Measurements from ENCODE around the gene EEF1G.
"Not testable (repeated sequence)": the region's sequence is repeated elsewhere in the genome, so short reads cannot be mapped to it uniquely, and the experiment has no call there.

The EEF1G gene

DNA sequence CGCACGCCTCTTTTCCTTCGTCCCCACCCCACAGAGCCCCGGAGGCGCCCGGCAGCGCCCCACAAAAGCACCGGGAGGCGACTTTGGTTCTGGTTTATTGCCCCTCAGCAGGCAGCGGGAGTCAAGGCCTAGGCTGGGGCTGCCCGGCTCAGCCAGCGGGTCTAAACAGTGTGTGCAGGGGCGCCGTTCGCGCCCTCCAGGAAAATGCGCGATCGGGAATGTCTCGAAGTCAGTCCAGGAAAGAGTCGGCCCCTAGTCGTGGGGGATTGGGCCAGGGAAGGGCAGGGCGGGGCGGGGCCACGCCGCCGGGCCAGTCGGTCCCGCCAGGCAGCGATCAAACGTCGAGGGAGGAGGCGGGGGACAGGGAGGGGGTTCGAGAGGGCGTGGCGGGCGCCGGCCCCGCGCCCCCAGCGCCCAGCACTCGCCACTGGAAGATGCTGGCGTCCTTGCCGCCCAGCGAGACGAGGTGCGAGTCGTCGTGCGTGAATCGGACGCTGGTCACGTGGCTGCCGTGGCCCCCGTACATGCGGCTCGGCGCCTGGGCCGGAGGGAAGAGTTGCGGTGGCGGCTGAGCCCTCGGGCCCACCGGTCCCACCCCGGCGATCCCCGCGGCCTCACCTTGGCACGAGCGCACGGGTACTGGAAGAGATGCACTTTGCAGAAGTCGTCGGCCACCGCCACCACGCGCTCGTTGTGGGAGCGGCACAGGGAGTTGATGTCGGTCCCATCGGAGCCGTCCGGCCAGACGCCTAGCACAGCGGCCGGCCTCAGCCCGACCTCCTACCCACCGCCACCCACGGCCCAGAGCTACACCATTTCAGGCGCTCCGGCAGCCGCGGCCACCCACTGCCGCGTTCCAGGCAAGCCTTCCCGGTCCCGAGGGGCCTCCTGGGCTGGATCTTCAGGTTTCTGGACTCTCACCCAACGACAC, 28.7 kb upstream of the EEF1G start:
- DNase-seq, result no peak

DNA sequence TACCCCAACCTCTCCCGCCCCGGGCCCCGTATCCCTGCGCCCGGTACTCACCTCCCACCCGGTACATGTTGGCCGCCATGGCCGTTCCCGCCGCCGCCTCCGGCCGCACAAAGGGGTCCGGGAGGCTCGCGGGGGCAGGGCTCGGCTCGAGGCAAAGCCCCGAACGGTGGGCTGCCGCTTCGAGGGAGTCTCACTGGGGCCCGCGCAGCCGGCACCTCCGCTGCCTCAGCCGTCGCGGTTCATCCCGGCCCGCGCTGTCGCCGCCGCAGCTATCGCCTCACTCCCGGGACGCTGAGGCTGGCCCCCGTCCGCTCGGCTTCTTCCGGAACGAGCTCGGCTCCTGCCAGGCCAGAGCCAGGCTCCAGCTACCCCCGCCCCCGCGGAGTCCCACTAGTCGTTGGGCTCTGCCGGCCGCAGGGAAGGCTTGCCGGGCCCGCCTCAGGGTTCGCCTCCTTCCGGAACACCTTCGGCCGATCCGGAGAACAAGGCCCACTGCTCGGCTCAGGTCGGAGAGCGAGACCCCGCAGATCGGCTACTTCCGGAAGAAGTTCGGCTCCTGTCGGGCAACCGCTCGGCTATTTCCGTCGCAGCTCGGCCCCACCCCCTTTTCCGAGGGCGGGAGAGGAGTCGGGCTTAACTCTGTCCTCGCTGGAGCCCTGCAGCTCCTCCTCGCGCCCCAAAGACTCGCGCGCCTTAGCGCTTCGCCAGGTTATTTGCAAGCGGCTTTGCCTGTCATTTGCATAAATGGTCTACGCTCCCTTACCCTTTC, 27.9 kb upstream of the EEF1G start, which contains the start of gene MTA2:
Gene MTA2, minus strand, starts transcription at position 494 of the 769 bp plus-strand sequence. Its CDS starts 415 bp downstream, at position 79.
- peak; percentile 96 for DNase-seq

DNA sequence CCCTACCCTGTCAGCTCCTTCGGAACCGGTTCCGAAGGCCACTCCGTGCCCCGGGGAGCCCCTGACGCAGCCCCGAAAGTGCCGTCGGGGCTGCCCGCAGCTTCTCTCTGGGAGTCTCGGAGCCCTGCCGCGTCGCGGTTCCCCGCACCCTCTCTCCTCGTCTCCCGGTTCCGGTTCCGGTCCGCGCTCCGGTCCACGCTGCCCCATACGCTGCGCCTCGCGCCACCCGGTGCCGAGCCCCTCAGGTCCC, 27.4 kb upstream of the EEF1G start:
- no peak for DNase-seq

DNA sequence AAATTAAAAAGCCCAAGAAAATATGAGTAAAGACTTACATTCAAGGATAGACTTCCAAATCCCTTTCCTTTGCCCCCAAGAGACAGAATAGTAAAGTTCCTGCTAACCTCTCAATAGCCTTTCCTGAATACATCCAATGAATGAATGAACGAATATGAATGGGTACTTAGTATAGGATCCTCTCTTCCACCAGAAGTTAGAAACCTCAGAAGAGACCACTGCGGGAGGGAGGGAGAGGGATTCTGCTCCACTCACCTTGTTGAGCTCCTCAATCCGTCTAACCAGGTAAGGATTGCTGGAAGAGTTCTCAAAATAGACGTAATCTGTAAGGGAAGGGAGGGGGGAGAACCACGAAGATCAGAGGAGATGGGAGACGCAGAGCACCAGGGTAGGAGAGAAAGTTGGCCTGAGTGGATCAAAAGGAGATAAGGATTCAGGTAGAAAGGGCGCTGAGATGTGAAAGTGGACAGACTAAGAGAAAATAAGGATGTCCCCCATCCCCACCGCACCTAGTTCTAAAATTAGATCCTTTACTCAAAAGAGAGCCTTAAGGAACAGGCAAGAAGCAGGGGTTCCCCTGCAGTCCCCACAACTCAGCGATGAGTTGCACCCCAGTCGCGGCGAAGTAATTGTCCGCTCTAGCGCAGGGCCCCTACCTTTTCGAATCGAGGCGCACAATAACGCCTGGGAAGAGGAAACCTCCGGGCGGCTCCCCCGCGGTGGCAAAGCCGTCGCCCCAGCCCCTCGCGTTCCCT, 26.9 kb upstream of the EEF1G start:
- DNase-seq, result no peak

DNA sequence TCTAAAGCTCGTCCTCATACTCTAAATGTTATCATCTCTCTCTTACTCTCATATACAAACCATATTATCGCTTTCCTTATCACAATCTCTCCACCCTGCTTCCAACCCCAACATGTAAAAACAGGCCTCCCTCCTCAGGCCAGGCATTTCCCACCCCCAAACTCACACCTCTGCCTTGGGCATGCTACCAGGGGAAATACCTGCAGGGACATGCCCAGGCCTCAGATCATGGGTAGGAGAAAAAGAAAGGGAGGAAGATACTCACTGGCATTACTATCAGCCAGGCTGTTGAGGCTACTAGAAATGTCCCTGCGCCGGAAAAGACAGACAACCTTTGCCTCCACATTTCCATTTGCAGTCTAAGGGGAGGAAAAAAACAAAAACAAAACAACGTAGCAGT, 26.2 kb upstream of the EEF1G start:
- no peak for DNase-seq

DNA sequence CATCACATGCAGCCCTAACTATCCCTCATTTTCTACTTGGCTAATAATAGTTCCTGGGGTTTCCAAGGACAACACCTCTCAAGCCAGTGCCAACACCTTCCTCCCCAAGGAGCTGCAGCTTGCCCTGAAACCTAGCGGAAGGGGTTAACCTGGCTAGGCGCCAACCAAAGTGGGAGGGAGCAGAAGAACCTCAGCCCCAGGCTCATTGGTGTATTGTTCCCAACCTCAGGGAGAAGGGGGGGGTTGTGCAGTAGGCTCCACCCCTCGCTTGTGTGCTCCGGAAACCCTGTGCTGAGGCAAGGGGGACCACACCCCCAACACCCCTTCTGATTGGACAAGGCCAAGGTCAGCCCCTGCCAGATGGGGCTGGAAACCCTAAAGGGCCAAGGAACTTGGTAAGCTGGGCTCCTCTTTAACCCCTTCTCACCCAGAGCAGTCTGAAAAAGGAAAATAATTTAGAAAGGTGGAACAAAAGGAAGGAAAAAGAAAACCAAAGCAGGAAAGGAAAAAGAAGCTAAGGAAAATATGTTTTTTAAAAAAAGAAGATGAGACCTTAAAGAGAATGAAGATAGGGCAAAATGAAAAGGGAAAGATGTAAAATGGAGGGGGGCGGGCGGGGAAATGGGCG, 25.5 kb upstream of the EEF1G start:
- peak; percentile 95 to 97 for DNase-seq

DNA sequence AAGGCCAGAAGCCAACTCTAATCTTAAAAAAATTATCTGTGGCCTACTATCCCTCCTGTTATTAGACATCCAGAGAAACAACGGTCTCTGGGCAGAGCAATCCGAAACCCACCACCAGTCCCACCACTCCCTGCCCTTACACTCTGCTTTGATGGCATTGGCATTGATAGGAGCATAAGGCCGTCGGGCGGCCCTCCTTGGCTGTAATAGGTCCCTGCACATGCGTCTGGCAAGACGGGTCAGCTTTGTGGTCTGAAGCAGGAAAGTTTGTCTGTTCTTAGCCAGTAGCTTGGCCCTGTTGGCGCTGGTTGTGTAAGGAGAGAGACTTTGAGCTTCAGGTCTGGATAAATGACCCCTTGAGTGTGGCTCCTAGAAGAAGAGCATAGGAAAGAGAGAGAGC, 21.4 kb upstream of the EEF1G start:
- no peak for DNase-seq

DNA sequence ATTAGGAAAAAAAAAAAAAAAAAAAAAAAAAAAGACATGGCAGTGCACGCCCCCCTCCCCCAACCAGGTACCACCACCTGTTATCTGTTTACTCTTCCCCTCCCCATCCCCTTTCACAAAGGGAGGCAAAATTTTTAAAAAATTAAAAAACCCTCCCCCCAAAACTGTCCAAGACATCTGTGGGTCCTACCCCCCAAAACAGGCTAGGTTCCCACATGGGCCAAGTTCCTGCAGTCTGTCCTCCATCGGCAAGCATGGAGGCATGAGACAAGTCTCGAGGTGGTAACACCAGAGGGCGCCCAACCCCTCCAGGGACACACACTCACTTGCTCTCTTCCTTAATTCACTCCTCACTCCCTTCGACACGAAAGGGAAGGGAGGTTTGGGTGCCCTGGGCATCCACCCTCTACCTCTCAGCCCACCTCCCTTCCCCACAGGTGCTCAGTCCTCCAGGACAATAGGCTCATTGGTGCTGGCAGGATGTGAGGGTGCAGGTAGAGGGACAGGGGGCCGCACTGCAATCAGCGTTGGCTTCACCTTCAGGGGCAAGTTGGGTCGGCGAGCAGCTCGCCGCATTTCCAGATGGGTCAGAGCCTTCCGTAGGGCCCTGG, 19.8 kb upstream of the EEF1G start:
- peak; percentile 42 to 68 for DNase-seq

DNA sequence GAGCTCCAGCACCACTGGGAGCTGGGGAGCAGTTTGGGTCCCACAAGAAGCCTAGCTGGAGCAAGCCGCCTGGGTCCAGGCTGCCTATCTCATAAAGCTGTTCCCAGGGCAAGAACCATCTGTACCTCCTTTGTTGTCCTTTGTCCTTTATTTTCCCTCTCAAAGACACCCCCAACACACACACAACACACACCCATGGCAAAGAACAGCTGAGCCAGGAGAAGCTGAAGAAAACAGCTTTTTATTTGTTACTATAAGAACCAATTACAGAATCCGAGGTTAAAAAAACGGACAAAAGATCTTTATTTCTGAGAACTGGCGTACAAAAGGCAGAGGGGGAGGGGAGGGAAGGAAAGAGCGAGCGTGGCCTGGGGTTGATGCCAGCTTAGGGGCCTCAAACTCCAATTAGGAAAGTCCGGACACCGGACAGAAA, 19.3 kb upstream of the EEF1G start:
- DNase-seq, result no peak

DNA sequence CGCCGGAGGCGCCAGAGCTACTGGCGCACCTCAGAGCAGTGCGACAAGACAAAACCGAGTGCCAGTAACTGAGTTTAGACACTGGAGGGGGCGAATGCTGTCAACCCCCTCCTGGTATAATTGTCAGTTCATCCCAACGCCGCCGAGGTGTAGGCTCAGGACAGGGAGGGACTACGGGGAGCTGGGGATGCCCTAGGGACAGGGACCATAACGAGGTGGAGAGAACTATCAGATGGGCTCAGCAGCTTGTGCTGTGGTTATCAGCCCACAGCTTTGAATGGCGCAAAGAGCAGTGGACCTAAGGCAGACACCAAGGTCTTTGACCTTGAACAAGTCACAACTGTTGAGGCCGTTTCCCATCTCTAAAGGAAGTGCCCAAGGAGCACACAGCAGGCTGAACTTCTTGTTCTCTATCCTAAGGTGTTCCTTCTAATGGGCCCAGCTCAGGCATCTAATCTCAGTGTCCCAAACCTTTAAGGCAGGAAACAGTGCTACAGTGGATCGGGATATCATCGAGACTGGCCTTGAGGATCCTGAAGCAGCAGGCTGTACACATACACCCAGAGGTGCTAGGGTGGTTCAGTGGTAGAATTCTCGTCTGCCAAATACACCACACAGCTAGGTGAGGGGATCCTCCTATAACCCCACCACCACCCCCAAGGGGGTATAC, 18.6 kb upstream of the EEF1G start:
- DNase-seq, result no peak

DNA sequence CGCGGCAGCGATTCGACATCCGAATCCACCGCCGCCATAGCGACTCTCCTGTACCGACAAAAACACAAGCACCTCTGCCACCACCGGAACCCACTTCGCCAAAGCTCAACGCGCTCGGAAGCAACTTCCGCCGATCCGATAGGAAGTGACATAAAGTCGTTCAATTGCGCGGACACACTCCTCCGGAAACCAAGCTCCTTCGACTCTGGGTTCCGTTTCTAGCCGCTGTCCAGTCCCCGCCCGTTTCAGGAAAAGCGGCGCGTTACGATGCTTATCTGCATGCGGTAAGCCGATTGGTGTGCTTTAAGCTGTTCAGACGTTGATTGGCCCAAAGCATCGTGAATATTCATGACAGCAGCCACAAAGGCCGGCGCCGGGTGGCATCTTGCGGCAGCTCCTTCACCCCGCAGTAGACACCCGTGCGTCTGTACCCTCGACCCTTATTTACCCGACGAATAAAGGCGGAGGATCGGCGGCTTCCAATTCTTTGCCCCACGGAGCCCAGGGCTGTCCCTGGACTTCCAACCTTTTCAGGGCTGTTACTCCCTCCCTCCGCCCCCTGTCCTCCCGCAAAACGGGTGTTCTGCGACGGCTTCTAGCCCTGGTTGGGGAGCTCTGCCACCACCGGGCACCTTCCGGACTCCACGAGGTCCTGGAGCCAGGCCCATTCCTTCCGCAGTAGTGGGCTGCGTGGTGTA, 17.9 kb upstream of the EEF1G start, which contains the start of gene TUT1:
Gene TUT1, minus strand, starts transcription at position 76 of the 698 bp plus-strand sequence. Its CDS starts 38 bp downstream, at position 38.
- peak; percentile 98 for DNase-seq

DNA sequence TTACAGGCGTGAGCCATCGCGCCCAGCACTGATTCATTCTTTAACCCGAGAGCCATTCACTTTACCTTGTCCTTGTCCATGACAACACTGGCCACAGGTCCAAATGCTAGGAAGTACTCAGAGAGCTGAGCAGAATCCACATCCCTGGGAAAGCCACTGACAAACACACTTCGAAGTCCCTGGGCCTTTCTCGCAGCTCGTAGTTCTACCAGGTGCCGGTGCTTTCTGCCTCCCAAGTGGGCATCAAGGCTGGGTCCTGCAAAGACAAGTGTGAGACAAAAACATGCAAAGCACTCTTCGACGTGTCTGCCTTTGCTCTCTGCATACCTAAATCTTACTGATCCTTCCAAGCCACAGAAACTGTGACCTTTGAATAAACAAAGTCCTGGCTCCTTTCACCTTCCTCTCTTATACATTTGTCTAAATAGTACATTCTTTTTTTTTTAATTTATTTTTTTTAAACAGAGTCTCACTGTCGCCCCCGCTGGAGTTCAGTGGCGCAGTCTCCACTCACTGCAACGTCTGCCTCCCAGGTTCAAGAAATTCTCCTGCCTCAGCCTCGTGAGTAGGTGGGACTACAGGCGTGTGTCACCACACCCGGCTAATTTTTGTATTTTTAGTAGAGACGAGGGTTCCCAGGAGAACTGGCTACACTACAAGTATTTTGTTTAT, 15.4 kb upstream of the EEF1G start:
- no peak for DNase-seq

DNA sequence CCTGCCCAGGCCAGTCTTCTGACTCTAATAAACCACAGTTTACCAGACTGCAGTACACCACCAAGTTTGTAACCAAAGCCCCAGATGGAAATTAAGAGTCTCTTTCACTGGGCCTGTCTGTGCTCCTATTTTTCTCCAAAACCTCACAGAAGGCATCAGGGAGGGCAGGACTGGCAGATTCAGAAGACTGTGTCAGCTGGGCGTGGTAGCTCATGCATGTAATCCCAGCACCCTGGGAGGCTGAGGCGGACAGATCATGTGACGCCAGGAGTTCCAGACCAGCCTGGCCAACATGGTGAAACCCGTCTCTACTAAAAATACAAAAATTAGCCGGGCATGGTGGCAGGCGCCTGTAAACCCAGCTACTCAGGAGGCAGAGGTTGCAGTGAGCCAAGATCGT, 11.7 kb upstream of the EEF1G start:
- not testable (repeated sequence) for DNase-seq

DNA sequence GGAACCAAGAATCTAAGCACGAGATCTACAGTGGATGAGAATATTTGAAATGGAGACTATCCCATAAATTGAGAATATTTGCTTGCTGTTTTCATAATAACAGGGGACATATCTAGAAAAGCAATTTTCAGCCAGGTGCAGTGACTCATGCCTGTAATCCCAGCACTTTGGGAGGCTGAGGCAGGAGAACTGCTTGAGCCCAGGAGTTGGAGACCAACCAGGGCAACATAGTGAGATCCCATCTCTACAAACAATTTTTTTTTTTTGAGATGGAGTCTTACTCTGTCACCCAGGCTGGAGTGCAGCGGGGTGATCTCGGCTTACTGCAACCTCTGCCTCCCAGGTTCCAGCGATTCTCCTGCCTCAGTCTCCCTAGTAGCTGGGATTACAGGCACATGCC, 8.0 kb upstream of the EEF1G start:
- DNase-seq, result not testable (repeated sequence)

DNA sequence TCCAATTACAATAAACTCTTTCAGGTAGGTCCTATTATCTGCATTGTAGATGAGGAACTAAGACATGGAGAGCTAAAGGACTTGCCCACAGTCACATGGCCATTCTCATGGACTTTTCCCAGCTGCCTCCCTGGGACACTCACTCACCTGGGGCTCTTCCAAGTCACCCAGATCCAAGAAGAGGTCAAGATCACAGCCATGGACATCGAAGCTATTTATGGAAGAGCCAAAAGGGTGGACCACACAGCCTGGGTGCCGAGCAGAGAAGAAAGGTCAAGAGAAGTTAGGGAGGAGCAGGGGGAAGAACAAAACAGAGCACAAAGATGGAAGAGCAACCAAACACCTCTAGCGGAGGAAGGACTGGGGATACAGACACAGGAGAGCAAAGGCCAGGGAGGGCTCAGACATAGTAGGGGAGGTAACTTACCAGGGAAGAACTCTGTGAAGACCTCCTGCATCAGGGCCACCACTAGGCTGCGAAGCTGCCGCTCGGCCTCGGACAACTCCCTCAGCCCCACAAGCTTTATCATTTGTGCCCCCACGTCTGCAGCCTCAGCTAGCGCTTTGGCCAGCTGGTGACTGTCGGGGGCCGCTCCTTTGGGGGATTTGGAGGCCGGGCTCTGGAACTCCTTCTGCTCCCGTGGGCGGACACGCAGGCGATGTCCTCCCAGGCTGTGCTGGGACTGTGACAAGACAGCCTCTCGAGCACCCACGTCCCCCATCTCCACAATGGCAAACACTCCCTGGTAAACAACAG, 7.4 kb upstream of the EEF1G start:
- DNase-seq, result no peak

DNA sequence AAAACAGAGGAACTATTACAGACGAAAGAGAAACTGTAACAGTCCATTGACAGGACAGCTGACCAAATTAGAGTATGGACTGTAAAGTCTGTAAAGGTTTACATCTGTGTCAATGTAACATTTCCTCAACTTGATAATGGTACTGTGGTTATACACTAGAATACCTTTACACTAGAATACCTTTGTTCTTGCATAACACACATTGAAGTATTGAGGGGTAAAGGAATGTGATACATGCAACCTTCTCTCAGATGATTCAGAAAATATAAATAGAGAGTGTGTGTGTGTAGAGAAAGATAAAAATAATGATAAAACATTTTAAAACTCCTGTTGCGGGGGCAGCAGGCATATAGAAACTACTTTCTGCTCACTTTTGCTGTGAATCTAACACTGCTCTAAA, 5.6 kb upstream of the EEF1G start:
- no peak for DNase-seq

DNA sequence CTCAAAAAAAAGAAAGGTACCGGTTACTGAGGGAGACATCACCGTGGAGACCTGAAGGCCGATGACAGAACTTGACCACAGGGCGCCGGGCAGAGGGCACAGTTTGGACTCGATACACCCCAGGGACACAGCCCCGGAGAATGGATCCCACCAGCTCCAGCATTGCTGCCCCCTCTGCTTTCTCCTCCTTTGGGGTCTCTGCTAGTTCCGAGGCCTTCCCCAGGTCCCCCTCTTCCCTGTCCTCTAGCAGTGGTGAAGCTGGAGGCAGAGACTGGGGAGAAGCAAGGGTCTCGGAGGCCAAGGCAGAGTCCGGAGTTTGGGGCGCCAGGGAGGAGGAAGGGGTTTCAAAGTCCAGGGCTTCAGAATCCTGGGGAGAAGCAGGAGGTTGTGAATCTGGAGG, 4.8 kb upstream of the EEF1G start:
- DNase-seq, result no peak

DNA sequence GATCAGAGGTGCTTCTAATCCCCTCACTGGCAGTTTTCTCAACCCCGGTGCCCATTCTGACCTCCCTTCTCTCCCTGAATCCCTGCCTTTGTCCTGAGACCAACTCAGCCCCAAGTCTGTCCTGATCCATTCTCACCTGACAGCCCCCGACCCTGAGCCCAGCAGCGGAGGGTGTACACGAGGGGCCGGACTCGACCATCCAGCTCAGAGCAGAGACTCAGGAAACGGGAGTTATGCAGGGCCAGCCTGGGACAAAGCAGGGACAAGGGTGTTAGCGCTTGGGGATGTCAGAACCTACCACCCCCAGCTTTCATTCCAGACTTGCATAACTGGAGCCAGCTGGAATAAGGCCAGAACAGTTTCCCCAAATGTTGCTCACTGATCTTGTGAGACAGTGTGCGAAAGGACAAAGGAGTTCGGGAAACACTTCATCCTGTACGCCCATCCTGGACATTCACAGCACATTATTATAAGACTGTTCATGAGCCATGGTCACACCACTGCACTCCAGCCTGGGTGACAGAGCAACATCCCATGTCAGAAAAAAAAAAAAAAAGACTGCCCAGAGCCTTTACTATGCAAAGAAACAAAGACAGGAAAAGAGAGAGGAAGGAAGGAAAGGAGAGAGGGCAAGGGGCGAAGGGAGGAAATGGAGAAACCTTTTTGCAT, 3.5 kb upstream of the EEF1G start:
- no peak for DNase-seq

DNA sequence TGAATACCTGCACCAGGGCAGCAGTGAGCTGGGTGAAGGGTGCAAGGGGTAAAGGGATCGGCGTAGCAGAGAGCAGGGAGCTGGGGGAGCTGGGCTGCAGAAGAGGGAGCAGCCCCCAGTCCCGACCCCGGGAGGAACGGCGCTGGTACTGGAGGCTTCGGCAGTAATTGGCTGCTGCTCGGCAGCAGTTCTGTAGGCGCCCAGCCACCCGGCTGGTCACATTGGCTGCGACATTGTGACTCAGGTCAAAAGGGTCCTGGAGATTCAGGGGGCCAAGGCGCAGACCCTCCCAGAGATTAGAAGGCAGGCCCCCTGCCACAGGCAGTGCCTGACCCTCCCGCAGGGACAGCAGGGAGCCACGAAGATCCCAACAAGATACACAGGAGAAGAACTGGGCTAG, 2.1 kb upstream of the EEF1G start:
- DNase-seq, result no peak

Measured in SHP77 (cell line).